Measurements from ENCODE around the gene KMT2C.

DNA sequence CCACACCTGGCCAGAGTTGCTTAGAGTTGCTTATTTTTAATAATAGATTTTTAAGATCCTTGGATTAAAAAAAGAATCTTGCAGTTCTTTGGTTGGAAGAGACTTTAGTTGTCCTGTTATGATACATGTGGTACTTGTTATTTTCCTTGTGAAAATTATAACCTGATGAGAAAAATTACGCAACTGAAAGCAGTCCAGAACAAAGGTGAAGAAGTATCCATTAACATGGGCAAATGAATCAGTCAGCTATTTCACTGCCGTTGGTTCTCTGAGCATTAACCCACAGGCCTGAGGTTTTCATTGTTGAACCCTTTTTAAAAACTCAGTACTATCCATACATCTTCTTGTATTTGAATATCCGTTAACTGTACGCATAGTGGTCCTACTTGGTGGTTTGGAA, 342.1 kb downstream of the KMT2C start:
- TF ChIP-seq, protein P1, sequence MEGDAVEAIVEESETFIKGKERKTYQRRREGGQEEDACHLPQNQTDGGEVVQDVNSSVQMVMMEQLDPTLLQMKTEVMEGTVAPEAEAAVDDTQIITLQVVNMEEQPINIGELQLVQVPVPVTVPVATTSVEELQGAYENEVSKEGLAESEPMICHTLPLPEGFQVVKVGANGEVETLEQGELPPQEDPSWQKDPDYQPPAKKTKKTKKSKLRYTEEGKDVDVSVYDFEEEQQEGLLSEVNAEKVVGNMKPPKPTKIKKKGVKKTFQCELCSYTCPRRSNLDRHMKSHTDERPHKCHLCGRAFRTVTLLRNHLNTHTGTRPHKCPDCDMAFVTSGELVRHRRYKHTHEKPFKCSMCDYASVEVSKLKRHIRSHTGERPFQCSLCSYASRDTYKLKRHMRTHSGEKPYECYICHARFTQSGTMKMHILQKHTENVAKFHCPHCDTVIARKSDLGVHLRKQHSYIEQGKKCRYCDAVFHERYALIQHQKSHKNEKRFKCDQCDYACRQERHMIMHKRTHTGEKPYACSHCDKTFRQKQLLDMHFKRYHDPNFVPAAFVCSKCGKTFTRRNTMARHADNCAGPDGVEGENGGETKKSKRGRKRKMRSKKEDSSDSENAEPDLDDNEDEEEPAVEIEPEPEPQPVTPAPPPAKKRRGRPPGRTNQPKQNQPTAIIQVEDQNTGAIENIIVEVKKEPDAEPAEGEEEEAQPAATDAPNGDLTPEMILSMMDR (IDR thresholded peaks at IDR 0.05), result no peak
- no peak for TF ChIP-seq POLR2A (IDR thresholded peaks at IDR 0.05; ENCODE audit: low read depth)
- no peak for TF ChIP-seq POLR2AphosphoS5 (IDR thresholded peaks at IDR 0.05)

All from esophagus muscularis mucosa (tissue), 3 donors.